Measurements from ENCODE around the gene NBEAL1. TPM values are rescaled to one million over a fixed set of nuclear protein-coding genes. Genes with fewer than 3 reads are reported as not detected.

The NBEAL1 gene
- total RNA-seq (2021; ENCODE audit: unreplicated experiment) = 17.0 TPM
- 3.9 and 4.1 TPM in 2 replicates for polyA plus RNA-seq (2012)
- Bru-seq, nascent RNA = percentile 72 among the genes with signal in this experiment
- BruChase-seq, experiment 1, labeled RNA remaining after a 6-hour chase = percentile 69 among the genes with signal in this experiment
- BruChase-seq, experiment 2, labeled RNA remaining after a 2-hour chase = percentile 68 among the genes with signal in this experiment
- long read RNA-seq, partial matches to known transcripts = 5 of 7 reads
- long read RNA-seq, other reads (novel, unspliced or antisense) = 2 of 7 reads

DNA sequence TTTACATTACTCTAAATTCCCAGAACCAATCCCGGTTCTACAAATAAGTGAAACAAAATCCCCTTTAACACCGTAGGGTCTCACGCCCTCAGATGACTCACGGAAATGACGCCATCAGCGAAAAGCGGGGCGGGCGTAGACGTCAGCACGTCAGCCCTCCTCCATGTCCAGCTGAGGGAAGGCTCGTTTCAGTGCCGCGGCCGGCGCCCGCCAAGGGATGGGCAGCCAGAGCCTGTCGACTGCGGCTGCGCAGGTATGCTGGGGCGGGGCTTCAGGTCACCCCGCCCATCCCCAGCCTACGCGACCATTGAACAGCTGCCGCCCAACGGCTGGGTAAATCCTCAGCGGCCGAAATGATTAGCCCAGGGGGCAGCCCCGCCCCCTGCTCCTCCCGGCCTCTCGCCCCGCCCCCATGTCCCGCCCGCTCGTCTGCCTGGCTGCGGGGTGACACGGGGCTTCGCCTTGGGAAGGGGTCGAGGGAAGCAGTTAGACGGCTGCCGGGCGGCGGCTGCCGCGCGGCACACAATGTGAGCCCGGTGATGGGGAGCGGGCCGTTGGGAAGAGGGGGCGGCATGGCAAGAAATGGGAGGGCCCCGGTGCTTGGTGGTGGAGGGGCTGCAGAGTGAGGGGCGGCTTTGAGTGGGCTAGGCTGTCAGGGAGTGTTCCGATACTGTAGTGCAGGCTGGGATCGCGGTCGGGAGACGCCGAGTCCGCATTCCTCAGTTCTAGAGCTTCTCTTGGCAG, at the start of gene NBEAL1:
Gene NBEAL1 (plus strand): TSS at position 420 of the 744 bp plus-strand sequence. CDS start 1,510 bp downstream, outside the sequence.
- H3K4me1 ChIP-seq (ENCODE audit: control insufficient read depth in 1 of 2, insufficient read depth in 2 of 2, low read length in 2 of 2) = peaks cover 6 to 17% of the 10 kb centered on the region in 2 experiments; a peak in 2 of 4 replicates
- H3K27ac ChIP-seq (ENCODE audit: low read depth, low read length) = peak within 1 kb of the TSS; percentile 36
- H3K9ac ChIP-seq (ENCODE audit: low read length) = peak within 1 kb of the TSS; percentile 83
- peak within 1 kb of the TSS; percentile 81 for H2AFZ ChIP-seq (ENCODE audit: low read depth, low read length, poor library complexity, severe bottlenecking)
- no peaks in the 10 kb centered on the region for H3K27me3 ChIP-seq (ENCODE audit: insufficient read depth, low read length)
- CTCF ChIA-PET = no interaction called here
- intact Hi-C loops (cut with micrococcal nuclease) = no loop called here
- 0 out of 4 replicates have a peak, but pooled peaks cover 0 to 3% of the 10 kb centered on the region in 2 experiments for H3K36me3 ChIP-seq (ENCODE audit: control insufficient read depth in 1 of 2, insufficient read depth in 2 of 2, low read length in 2 of 2)
- H3K4me2 ChIP-seq (ENCODE audit: low read length) = peak within 1 kb of the TSS; percentile 93
- DNase-seq (ENCODE audit: low read depth, low spot score) = peak; percentile 95
- H3K9me2 ChIP-seq (ENCODE audit: insufficient read depth) = no peaks in the 10 kb centered on the region
- H4K20me1 ChIP-seq (ENCODE audit: insufficient read depth) = no peaks in the 10 kb centered on the region; the same call in 1 of the 2 replicates
- POLR2A ChIA-PET = no interaction called here
- H3K9me3 ChIP-seq (ENCODE audit: control insufficient read depth in 1 of 2, insufficient read depth in 1 of 2, low read depth in 1 of 2, low read length in 2 of 2) = no peaks in the 10 kb centered on the region
- H3K79me2 ChIP-seq (ENCODE audit: insufficient read depth, low read length) = peaks cover 15% of the 10 kb centered on the region; the same call in 1 of the 2 replicates
- RAD21 ChIA-PET (ENCODE audit: low non-redundant PET in 1 of 2, low total read pairs in 2 of 2, uncharacterized antibody in 2 of 2, unreplicated experiment in 2 of 2) = no interaction called here
- BruUV-seq (replicated peaks) = no TSS peak
- H3K4me3 ChIP-seq (replicated peaks in 1 of 2; ENCODE audit: low read depth in 1 of 2, low read length in 2 of 2) = peak within 1 kb of the TSS; percentile 81 to 89
- peak; percentile 94 for ATAC-seq
- TF ChIP-seq CEBPB (IDR thresholded peaks at IDR 0.05; ENCODE audit: low read depth) (no peak), POLR2A (IDR thresholded peaks at IDR 0.05; ENCODE audit: borderline replicate concordance, extremely low read depth, insufficient read depth, insufficient read length) (no peak), EZH2phosphoT487 (IDR thresholded peaks at IDR 0.05; ENCODE audit: borderline replicate concordance) (no peak), CBX3 (IDR thresholded peaks at IDR 0.05; ENCODE audit: low read depth) (peak; percentile 81; the same call in 1 of the 2 replicates), EZH2 (IDR thresholded peaks at IDR 0.05) (no peak), TCF7L2 (IDR thresholded peaks at IDR 0.05; ENCODE audit: borderline replicate concordance, extremely low read depth, insufficient read depth, insufficient read length) (peak; percentile 49), SIN3A (IDR thresholded peaks at IDR 0.05; ENCODE audit: low read depth) (peak; percentile 63; the same call in 1 of the 2 replicates), FOSL1 (IDR thresholded peaks at IDR 0.05; ENCODE audit: low read depth) (peak; percentile 73), RAD21 (IDR thresholded peaks at IDR 0.05; ENCODE audit: low read depth) (no peak), EGR1 (IDR thresholded peaks at IDR 0.05; ENCODE audit: low read depth) (peak; percentile 59), ELF1 (IDR thresholded peaks at IDR 0.05; ENCODE audit: borderline replicate concordance, low read depth) (no peak), ZNF274 (IDR thresholded peaks at IDR 0.05; ENCODE audit: low read depth, low read length) (no peak), JUND (IDR thresholded peaks at IDR 0.05) (peak; percentile 65), YY1 (IDR thresholded peaks at IDR 0.05; ENCODE audit: extremely low read depth, insufficient replicate concordance, low read depth, low read length) (peak; percentile 51), SP1 (IDR thresholded peaks at IDR 0.05; ENCODE audit: low read depth) (peak; percentile 84), POLR2AphosphoS5 (IDR thresholded peaks at IDR 0.05; ENCODE audit: low read depth, low read length) (peak; percentile 74), ZFX (IDR thresholded peaks at IDR 0.05) (no peak)
- TF ChIP-seq, protein P1, sequence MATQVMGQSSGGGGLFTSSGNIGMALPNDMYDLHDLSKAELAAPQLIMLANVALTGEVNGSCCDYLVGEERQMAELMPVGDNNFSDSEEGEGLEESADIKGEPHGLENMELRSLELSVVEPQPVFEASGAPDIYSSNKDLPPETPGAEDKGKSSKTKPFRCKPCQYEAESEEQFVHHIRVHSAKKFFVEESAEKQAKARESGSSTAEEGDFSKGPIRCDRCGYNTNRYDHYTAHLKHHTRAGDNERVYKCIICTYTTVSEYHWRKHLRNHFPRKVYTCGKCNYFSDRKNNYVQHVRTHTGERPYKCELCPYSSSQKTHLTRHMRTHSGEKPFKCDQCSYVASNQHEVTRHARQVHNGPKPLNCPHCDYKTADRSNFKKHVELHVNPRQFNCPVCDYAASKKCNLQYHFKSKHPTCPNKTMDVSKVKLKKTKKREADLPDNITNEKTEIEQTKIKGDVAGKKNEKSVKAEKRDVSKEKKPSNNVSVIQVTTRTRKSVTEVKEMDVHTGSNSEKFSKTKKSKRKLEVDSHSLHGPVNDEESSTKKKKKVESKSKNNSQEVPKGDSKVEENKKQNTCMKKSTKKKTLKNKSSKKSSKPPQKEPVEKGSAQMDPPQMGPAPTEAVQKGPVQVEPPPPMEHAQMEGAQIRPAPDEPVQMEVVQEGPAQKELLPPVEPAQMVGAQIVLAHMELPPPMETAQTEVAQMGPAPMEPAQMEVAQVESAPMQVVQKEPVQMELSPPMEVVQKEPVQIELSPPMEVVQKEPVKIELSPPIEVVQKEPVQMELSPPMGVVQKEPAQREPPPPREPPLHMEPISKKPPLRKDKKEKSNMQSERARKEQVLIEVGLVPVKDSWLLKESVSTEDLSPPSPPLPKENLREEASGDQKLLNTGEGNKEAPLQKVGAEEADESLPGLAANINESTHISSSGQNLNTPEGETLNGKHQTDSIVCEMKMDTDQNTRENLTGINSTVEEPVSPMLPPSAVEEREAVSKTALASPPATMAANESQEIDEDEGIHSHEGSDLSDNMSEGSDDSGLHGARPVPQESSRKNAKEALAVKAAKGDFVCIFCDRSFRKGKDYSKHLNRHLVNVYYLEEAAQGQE (IDR thresholded peaks at IDR 0.05; ENCODE audit: low read depth) = no peak
- TF ChIP-seq, protein P2, sequence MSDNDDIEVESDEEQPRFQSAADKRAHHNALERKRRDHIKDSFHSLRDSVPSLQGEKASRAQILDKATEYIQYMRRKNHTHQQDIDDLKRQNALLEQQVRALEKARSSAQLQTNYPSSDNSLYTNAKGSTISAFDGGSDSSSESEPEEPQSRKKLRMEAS (IDR thresholded peaks at IDR 0.05) = peak; percentile 56
- TF ChIP-seq, protein P3, sequence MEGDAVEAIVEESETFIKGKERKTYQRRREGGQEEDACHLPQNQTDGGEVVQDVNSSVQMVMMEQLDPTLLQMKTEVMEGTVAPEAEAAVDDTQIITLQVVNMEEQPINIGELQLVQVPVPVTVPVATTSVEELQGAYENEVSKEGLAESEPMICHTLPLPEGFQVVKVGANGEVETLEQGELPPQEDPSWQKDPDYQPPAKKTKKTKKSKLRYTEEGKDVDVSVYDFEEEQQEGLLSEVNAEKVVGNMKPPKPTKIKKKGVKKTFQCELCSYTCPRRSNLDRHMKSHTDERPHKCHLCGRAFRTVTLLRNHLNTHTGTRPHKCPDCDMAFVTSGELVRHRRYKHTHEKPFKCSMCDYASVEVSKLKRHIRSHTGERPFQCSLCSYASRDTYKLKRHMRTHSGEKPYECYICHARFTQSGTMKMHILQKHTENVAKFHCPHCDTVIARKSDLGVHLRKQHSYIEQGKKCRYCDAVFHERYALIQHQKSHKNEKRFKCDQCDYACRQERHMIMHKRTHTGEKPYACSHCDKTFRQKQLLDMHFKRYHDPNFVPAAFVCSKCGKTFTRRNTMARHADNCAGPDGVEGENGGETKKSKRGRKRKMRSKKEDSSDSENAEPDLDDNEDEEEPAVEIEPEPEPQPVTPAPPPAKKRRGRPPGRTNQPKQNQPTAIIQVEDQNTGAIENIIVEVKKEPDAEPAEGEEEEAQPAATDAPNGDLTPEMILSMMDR (IDR thresholded peaks at IDR 0.05 in 2 of 3, conservative IDR thresholded peaks at IDR 0.05 in 1 of 3; ENCODE audit: borderline replicate concordance in 1 of 3, insufficient read depth in 1 of 3, low read depth in 2 of 3, low read length in 2 of 3) = no peak

All from HCT116 (cell line).